SU-DHL-6 (cell line): ENCODE measurements around the gene PHKB.

ENCODE experiments used
- H2AFZ ChIP-seq: fragments of 200-600 bp; sonication (generic); 2 replicates; pipeline ENCODE4 v1.6.1; 2014; ENCODE audit warnings: low read depth, mild to moderate bottlenecking, moderate library complexity, mixed read lengths, antibody characterized with exemption, low read length; ENCODE audit not compliant: severe bottlenecking
- H3F3A ChIP-seq: fragments of 200-600 bp; shearing (Covaris generic); 2 replicates; pipeline ENCODE4 v1.6.0; 2016; ENCODE audit warnings: antibody characterized with exemption, mild to moderate bottlenecking; ENCODE audit not compliant: insufficient read depth
- H3K27ac ChIP-seq: fragments of 200-600 bp; sonication (generic); 2 replicates; pipeline ENCODE4 v1.5.1; 2016; ENCODE audit warnings: low read depth, mild to moderate bottlenecking, low read length, moderate library complexity, mixed read lengths
- H3K27me3 ChIP-seq: fragments of 200-600 bp; sonication (generic), shearing (Covaris generic); 2 replicates; pipeline ENCODE4 v1.6.0; 2014; ENCODE audit warnings: mild to moderate bottlenecking, low read length
- H3K36me3 ChIP-seq: fragments of 200-600 bp; sonication (generic); 2 replicates; pipeline ENCODE4 v1.6.1; 2014; ENCODE audit warnings: mild to moderate bottlenecking, low read length, mixed read lengths
- H3K4me2 ChIP-seq: fragments of 300-600, 200-600 bp; shearing (Covaris generic), sonication (generic); 2 replicates; pipeline ENCODE4 v1.6.0; 2014; ENCODE audit warnings: low read length, low read depth, mild to moderate bottlenecking; ENCODE audit not compliant: poor library complexity, severe bottlenecking
- H3K4me3 ChIP-seq: fragments of 200-600 bp; sonication (generic); 2 replicates; pipeline ENCODE4 v1.5.1; 2014; ENCODE audit warnings: antibody characterized with exemption, low read length, mild to moderate bottlenecking, mixed read lengths; ENCODE audit not compliant: insufficient read depth, poor library complexity, severe bottlenecking
- H3K79me2 ChIP-seq: fragments of 200-600 bp; sonication (generic); 2 replicates; pipeline ENCODE4 v1.6.1; 2014; ENCODE audit warnings: mild to moderate bottlenecking, low read length, moderate library complexity; ENCODE audit not compliant: insufficient read depth
- H3K9ac ChIP-seq: fragments of 200-600 bp; sonication (generic); 2 replicates; pipeline ENCODE4 v1.7.0; 2014; ENCODE audit warnings: mild to moderate bottlenecking, low read length
- H3K9me2 ChIP-seq: fragments of 200-600 bp; sonication (generic); replicated peaks from 2 replicates; pipeline ENCODE4 v1.6.1; 2014; ENCODE audit warnings: low read length; ENCODE audit not compliant: insufficient read depth
- H3K9me3 ChIP-seq: fragments of 200-600 bp; sonication (generic); 2 replicates; pipeline ENCODE4 v1.6.1; 2014; ENCODE audit warnings: low read length, mixed read lengths; ENCODE audit not compliant: insufficient read depth
- H4K20me1 ChIP-seq: fragments of 200-600 bp; sonication (generic); 2 replicates; pipeline ENCODE4 v1.6.1; 2014; ENCODE audit warnings: low read depth, mild to moderate bottlenecking, antibody characterized with exemption, low read length, moderate library complexity, mixed read lengths
- EZH2phosphoT487 ChIP-seq: fragments of 200-600 bp; sonication (generic), shearing (Covaris generic); conservative IDR thresholded peaks from 2 replicates; pipeline ENCODE4 v1.6.1; 2018; ENCODE audit warnings: mild to moderate bottlenecking, antibody characterized with exemption, low read length, moderate library complexity, mixed read lengths
- TF ChIP-seq, protein P1 (sequence below): fragments of 200-600 bp; sonication (generic); IDR thresholded peaks from one replicate; pipeline ENCODE4 v1.5.1; 2017; ENCODE audit warnings: antibody characterized with exemption, mild to moderate bottlenecking, low read length, moderate library complexity; ENCODE audit not compliant: insufficient read depth, poor library complexity, severe bottlenecking

The PHKB gene

DNA sequence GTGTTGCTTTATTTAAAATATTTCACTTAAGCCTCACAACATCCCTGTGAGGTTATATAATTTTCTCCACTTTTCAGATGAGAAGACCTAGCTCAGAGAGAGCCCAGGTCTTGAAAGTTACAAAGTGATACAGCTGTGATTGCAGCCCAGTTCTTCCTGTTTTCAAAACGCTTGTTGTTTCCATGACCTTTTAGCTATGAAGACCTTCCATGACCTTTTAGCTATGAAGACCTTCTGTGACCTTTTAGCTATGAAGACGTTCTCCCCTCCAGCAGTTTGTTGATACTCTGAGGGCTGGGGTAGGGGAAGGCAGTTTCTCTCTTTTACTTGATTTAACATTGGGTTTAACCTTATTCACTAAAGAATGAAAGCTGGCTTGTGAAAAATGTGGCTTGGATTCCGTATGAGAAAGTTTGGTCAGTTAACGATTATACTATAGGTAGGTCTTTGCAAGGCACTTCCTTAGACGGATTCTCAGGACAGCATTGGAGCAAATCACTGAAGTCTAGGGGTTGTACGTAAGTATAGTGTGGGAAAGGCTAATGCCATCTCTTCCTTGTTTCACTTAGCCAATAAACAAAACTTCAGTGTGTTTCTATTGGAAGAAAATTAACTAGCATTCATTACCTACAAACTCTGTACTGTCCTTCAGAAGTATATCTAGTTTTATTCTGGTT is 20.7 kb downstream of the PHKB start:
- no peaks in the 10 kb centered on the region for H3K27me3 ChIP-seq
- no peak overlapping the region for H3K4me3 ChIP-seq
- 0 out of 2 replicates have a peak, but pooled peaks cover 5% of the 10 kb centered on the region for H3F3A ChIP-seq
- H3K9ac ChIP-seq = no peak overlapping the region
- no peaks in the 10 kb centered on the region for H3K9me2 ChIP-seq
- TF ChIP-seq, protein P1, sequence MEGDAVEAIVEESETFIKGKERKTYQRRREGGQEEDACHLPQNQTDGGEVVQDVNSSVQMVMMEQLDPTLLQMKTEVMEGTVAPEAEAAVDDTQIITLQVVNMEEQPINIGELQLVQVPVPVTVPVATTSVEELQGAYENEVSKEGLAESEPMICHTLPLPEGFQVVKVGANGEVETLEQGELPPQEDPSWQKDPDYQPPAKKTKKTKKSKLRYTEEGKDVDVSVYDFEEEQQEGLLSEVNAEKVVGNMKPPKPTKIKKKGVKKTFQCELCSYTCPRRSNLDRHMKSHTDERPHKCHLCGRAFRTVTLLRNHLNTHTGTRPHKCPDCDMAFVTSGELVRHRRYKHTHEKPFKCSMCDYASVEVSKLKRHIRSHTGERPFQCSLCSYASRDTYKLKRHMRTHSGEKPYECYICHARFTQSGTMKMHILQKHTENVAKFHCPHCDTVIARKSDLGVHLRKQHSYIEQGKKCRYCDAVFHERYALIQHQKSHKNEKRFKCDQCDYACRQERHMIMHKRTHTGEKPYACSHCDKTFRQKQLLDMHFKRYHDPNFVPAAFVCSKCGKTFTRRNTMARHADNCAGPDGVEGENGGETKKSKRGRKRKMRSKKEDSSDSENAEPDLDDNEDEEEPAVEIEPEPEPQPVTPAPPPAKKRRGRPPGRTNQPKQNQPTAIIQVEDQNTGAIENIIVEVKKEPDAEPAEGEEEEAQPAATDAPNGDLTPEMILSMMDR = no peak
- TF ChIP-seq EZH2phosphoT487 = no peak
- H3K27ac ChIP-seq = 0 out of 2 replicates have a peak overlapping the region, but pooled peaks have one; percentile 18
- peaks cover 38% of the 10 kb centered on the region; the same call in 1 of the 2 replicates for H3K79me2 ChIP-seq
- H2AFZ ChIP-seq = no peak overlapping the region
- H4K20me1 ChIP-seq = no peaks in the 10 kb centered on the region
- H3K9me3 ChIP-seq = no peaks in the 10 kb centered on the region
- peak overlapping the region; percentile 30 for H3K4me2 ChIP-seq
- peaks cover 9% of the 10 kb centered on the region; the same call in 1 of the 2 replicates for H3K36me3 ChIP-seq

DNA sequence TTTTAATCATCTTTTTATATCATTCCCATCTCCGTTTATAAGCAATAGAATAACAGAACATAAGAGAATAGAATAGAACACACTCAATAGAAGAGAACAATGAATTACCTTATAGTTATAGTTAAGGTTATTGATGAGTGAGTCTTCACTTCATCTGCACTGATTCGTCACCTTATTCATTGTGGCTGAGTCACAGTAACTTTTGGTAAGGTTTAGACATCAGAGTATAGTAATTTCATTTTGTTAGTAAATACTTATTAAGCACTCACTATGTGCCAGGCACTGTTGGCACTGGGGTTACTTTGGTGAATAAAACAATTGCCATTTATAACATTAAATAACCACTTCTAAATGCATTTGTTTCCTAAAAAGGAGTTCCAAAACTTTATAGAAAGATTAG is 22.5 kb downstream of the PHKB start:
- no peak for TF ChIP-seq EZH2phosphoT487
- TF ChIP-seq, protein P1 = no peak
- H3K4me2 ChIP-seq = no peak overlapping the region
- H3K9me3 ChIP-seq = no peaks in the 10 kb centered on the region
- no peak overlapping the region for H2AFZ ChIP-seq
- 0 out of 2 replicates have a peak, but pooled peaks cover 5% of the 10 kb centered on the region for H3F3A ChIP-seq
- H4K20me1 ChIP-seq = no peaks in the 10 kb centered on the region
- H3K9me2 ChIP-seq = no peaks in the 10 kb centered on the region
- no peak overlapping the region for H3K4me3 ChIP-seq
- H3K79me2 ChIP-seq = peaks cover 41% of the 10 kb centered on the region; the same call in 1 of the 2 replicates
- H3K27me3 ChIP-seq = no peaks in the 10 kb centered on the region
- H3K36me3 ChIP-seq = 0 out of 2 replicates have a peak, but pooled peaks cover 3% of the 10 kb centered on the region
- no peak overlapping the region for H3K27ac ChIP-seq
- H3K9ac ChIP-seq = no peak overlapping the region

DNA sequence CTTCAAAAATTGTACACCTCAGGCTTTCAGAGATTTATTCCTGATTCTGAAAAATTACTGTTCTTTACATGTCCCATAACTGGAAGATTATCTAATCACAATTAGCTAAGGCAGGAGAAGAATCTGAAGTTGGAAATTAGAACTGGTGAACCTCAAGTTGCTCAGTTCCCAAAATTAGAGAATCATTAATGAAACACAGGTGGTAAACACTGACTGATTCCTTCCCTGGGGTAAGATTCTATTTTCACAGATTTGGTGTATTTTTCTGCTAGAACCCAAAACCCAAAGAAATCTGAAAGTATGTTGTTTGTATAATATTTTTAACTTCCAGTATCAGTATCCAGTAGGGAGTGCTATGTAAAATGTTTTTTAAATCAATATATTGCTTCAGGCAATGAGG is 25.7 kb downstream of the PHKB start:
- Histone ChIP-seq H3K9me3 (no peaks in the 10 kb centered on the region), H4K20me1 (no peaks in the 10 kb centered on the region), H3K27ac (0 out of 2 replicates have a peak overlapping the region, but pooled peaks have one; percentile 11), H3K4me3 (no peak overlapping the region), H3K9ac (no peak overlapping the region), H3K4me2 (no peak overlapping the region), H3K79me2 (peaks cover 32% of the 10 kb centered on the region; the same call in 1 of the 2 replicates), H3K9me2 (no peaks in the 10 kb centered on the region), H3F3A (peaks cover 10% of the 10 kb centered on the region), H3K36me3 (peaks cover 3% of the 10 kb centered on the region; the same call in 1 of the 2 replicates), H2AFZ (no peak overlapping the region), H3K27me3 (no peaks in the 10 kb centered on the region)
- TF ChIP-seq, protein P1 = no peak
- TF ChIP-seq EZH2phosphoT487 = no peak
